NCI-H1092 treated with DMSO at 0.1 percent for 48 hours (cell line): ENCODE data around the gene OSBPL8.
"Not testable (repeated sequence)": the region's sequence is repeated elsewhere in the genome, so short reads cannot be mapped to it uniquely, and the experiment has no call there.

Source experiments
- DNase-seq: peaks from one replicate; lab custom pipeline; 2025; lab: John Stamatoyannopoulos, UW

OSBPL8 gene

DNA sequence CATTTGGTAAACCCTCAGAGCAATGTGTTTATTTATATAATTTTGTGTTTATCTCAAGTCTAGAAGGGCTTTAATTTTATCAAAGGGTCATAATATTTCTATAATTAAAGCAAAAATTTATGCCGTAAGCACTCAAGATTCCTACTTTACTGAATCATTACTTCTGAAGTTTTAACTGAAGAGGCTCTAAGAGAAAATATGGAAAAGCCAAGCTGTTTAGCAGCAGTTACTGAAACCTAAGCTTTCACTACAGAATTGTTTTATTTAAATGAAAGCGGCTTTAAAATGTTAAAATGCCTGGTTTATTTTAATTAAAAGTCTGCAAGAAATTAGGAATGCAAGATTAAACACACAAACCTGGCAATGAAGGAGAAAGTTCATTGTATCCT lies 137.4 kb downstream of the OSBPL8 start:
- no peak for DNase-seq

DNA sequence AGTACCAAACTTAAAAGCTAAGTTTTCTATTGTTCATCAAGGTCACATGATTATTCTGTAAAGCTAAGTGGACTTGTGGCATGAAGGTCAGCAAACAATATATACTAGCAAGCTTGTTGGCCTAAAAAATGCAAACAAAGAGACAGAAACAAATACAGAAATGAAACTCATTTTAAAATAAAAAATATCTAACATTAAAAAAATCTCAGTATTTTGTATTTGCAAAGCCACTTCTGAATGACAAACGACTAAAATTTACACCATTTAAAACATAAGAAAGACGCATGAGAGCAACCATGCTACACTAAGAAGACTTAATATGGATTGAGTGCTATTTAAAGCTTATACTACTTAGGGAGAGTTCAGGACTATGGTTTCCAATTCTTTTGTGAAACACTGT lies 138.5 kb downstream of the OSBPL8 start:
- no peak for DNase-seq

DNA sequence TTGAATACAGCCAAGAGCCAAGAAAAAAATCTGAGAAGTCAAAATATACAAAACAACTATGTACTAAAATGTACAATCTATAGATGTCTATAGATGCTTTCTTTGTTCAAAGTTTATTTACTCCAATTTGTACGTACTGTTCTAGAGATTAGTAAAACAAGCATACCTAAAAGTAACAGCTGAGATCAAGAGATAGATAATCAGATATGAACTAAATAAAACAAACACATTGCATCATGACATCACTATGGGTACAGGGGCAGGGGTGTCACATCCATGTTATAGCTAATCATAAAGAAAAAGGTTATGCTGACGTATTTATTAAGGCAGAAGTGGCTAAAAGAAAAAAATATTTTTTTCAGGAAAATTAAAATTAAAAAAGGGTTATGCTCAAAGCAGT lies 139.3 kb downstream of the OSBPL8 start:
- DNase-seq, result no peak

- no peak for DNase-seq
These were observed 142.5 kb downstream of the OSBPL8 start for GRCh38 chr12:76417116-76417515.

DNA sequence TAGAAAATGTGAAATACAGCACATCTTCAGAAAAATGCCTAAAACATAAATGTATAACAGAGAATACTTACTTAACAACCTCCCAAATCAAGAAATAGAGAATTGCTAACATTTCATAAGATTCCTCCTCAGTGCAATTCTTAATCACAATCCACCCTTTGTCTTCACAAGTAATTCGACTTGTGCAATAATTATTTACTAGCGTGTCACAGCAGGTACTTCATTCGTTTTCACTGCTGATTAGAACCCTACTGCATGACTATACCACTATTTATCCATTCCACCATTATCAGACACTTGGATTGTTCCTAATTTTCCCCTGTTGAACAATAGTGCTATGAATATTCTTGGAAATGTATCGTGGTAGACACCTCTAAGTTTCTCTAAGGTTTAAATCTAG lies 146.4 kb downstream of the OSBPL8 start:
- DNase-seq, result no peak

GRCh38 chr12:76410781-76411180 lies 148.8 kb downstream of the OSBPL8 start:
- no peak for DNase-seq

DNA sequence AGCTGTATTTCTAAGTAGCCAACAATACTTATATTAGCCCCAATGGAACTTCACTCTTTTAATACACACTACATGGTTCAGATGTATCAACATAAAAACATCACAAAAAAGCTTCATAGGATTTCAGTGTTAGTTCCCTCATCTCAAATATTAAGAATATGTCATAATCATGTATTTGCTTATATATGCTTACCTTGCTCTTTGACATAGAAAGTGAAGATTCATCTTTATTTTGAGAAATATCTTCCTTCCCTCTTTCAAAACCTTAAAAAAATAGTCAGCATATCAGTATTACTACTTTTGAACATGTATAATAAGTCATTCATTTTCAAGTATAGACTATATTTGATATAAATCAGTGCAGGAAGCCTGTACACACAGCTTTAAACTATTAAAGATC lies 149.2 kb downstream of the OSBPL8 start:
- no peak for DNase-seq

GRCh38 chr12:76409074-76409473 lies 150.5 kb downstream of the OSBPL8 start:
- DNase-seq, result no peak

DNA sequence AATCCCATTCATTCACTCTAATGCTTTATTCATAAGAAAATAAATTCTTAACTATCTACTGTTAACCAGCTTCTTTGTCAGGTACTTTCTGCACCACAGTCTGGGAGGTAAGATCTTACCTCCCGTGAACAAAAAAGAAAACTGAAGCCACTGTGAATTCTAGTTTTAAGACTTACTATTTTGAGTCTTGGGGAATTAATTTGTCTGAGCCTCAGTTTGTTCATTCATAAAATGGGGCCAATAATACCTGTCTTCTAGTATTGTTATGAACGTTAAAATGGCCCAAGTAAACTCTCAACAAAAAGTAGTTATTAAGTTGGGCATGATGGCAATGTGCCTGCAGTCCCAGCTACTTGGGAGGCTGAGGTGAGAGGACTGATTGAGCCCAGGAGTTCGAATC lies 151.9 kb downstream of the OSBPL8 start:
- no peak for DNase-seq

DNA sequence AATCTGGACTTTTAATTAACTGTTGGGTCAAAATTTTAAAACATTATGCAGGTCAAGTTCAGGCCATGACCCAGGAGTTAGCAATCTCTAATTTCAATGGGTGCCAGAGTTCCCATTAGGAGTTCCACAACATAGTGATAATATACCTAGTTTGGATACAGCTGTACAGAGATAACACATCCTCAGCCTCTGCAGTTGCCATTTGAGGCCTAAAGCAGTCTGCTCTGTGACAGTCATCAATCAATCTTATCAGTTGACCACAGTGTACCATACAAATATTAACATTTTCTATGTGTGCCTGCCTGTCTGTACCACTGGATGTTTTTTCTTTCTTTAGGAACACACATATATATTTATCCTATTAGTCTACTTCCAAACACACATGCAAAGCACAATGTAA lies 157.3 kb downstream of the OSBPL8 start:
- no peak for DNase-seq

- DNase-seq, result no peak
These were observed 159.4 kb downstream of the OSBPL8 start for GRCh38 chr12:76400136-76400535.

GRCh38 chr12:76399040-76399439 lies 160.5 kb downstream of the OSBPL8 start:
- no peak for DNase-seq

DNA sequence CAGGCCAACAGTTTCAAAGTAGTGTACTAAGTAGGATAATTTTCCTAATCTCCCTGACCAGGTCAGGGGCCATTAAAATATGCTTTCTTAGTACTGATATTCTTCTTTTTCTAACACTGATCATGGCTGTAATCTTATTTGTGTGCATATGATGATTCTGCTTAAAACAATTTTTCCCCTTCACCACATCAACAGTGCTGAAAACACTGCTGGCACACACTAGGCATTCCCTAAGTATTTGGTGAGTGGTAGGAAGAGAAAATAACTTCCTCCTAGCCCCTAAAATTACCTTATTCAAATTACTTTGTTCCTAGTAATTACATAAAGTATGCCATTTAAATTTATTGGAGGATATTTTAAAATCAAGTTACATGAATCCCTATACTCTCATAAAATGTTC lies 161.5 kb downstream of the OSBPL8 start:
- no peak for DNase-seq

DNA sequence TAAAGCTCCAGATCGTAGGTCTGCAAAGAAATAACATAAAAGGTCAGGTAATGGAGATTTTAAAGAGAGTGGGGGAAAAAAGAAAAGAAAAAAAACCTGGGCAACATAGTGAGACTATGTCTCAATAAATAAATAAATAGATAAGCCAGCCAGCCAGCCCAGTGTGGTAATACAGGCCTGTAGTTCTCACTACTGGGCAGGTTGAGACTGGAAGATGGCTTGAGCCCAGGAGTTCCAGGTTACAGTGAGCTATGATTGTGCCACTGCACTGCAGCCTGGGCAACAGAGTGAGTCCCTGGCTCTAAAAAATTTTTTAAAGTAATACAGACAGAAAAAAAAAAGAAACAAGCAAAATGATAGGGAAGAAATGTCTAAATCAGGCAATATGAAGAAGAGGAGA lies 168.1 kb downstream of the OSBPL8 start:
- no peak for DNase-seq

DNA sequence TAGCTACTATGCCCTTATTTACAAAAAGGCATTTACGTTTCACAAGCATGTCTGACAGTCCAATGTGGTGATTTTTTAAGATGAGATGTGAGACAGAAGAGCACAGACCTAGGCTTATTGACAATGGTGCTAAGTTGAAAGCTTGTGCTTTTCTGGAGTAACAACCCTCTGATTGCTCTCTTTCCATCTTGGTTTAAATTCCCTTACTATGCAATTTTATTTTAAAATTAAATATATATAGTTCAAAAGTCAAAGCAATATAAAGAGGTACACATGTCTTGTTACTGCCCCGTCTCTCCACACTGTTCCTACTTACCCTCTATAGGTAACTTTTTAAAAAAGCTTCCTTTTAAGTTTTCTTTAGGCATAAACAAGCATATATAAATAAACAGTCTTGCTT lies 172.0 kb downstream of the OSBPL8 start:
- DNase-seq, result no peak

DNA sequence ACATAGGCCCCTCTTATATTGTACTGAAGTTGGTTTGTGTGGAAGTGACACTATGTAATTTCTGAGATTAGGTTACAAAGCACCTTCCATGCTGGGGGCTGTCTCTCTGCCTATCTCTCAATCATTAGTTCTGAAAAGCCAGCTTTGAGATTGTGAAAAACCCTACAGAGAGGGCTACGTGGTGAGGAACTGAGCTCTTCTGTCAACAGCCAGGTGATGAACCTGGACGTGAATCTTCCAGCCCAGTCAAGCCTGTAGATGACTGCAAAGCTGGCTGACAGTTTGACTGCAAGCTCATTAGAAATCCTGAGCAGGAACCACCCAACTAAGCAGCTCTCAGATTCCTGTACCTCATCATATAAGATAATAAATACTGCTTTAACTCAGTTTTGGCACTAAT lies 175.0 kb downstream of the OSBPL8 start:
- no peak for DNase-seq

- DNase-seq, result no peak
These were observed 175.6 kb downstream of the OSBPL8 start for GRCh38 chr12:76383988-76384387.

- no peak for DNase-seq
These were observed 180.3 kb downstream of the OSBPL8 start for GRCh38 chr12:76379261-76379660.

DNA sequence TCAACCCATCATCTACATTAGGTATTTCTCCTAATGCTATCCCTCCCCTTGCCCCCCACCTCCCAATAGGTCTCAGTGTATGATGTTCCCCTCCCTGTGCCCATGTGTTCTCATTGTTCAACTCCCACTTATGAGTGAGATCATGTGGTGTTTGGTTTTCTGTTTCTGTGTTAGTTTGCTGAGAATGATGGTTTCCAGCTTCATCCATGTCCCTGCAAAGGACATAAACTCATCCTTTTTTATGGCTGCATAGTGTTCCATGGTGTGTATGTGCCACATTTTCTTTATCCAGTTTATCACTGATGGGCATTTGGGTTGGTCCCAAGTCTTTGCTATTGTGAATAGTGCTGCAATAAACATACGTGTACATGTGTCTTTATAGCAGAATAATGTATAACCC lies 182.7 kb downstream of the OSBPL8 start:
- not testable (repeated sequence) for DNase-seq

DNA sequence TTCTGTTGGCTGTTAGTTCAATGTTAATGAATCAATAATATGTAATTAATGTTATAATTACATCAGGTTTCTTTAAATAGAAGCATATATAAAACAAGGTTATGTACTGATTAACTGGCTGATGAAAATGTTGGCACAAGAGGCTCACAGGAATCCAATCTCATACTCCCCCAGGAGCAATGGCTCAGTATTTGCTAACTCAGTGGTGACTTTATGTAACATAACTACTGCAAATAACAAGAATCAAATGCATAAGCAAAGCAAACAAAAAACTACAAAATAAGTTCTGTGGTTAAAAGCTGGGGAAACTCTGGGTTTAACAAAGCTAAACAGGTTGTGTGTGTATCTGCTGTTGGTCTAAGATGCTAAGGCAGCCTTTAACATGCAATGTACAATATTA lies 183.6 kb downstream of the OSBPL8 start:
- no peak for DNase-seq

DNA sequence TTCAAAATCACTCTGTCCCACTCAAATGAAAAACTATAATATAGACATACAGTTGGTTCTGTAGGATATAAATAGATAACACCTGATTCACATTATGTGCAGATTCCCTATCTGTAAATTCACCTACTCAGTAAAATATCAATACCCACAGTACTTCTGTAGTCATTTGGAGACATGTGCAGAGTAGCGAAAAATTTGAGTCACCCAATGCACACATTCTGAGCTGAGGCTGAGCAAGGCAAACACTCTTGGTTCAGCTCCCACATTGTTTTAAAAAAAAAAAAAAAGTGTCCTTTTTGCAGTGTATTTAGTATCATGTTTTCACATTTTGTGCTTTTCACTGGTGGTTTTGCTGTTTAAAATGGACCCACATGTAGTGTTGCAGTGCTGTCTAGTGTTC lies 184.1 kb downstream of the OSBPL8 start:
- no peak for DNase-seq

GRCh38 chr12:76374386-76375020 lies 185.1 kb downstream of the OSBPL8 start:
- no peak for DNase-seq

DNA sequence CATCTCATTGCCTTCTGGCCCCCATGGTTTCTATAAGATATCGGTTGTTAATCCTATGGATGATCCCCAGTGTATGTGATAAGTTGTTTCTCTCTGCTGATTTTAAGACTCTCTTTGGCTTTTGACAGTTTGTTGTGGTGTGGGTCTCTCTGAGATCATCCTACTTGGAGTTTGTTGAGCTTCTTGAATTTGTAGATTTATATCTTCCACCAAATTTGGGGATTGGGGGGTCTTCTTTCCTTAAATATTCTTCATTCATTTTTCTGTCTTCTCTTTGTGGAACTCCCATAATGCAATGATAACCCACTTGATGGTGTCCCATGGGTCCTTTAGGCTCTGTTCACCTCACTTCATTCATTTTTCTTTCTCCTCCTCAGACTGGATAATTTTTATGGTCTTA lies 191.3 kb downstream of the OSBPL8 start:
- DNase-seq, result no peak

DNA sequence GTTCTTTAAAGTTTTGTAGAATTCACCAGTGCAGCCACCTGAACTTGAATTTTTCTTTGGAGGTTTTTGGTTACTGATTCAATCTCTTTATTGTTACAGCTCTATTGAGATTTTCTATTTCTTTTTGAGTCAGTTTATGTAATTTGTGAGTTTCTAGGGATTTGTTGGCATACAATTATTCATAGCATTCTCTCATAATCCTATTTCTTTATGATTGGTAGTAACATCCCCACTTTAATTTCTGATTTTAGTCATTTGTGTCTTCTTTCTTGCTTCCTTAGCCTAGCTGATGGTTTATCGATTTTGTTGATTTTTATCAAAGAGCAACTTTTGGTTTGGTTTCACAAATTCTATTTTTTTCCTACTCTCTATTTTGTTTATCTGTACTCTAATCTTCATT lies 193.4 kb downstream of the OSBPL8 start:
- DNase-seq, result no peak

- DNase-seq, result not testable (repeated sequence)
These were observed 195.4 kb downstream of the OSBPL8 start for GRCh38 chr12:76364131-76364530.
